Measurements from ENCODE around the gene RNF14.
A peak's percentile ranks its signal among the peaks of the same experiment; 100 is the strongest.

Gene RNF14

GRCh38 chr5:141992349-141992963 is 23.6 kb downstream of the RNF14 start:
- no peak overlapping the region for H3K4me3 ChIP-seq (ENCODE audit: control insufficient read depth, low read depth, low read length)
- TF ChIP-seq CTCF (conservative IDR thresholded peaks at IDR 0.05; ENCODE audit: control insufficient read depth, insufficient read depth, low read depth, low read length): peak; percentile 83
- DNase-seq (ENCODE audit: low read depth): peak; percentile 67

DNA sequence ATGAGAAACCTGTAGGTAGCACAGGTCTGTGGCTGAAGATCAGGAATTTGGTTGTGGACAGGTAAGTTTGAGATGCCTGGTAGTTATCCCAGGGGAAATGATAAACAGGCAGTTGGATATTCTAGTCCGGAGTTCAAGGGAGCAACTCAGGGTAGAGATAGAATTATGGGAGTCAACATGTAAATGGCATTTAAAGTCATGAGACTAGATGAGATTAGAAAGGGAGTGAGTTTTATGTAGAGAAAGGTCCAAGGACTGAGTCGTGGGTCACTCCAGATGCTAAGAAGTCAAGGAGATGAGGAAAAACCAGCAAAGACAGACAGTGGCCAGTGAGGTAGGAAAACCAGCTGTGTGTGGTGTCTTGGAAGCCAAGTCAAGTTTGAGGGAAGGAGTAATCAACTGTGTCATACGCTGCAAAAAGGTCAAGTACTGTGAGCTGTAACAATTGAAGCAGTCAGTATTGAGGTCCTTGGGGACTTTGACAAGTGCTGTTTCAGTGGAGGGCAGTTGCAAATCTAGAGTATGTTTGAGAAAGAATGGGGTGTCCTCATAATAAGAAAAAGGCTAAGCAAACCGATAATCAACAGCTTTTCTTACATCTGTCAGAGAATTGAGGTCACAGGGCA is 25.7 kb downstream of the RNF14 start:
- H3K4me3 ChIP-seq (ENCODE audit: control insufficient read depth, low read depth, low read length): no peak overlapping the region
- TF ChIP-seq CTCF (conservative IDR thresholded peaks at IDR 0.05; ENCODE audit: control insufficient read depth, insufficient read depth, low read depth, low read length): no peak
- DNase-seq (ENCODE audit: low read depth): no peak

GRCh38 chr5:141995656-141996055 is 26.8 kb downstream of the RNF14 start:
- no peak for TF ChIP-seq CTCF (conservative IDR thresholded peaks at IDR 0.05; ENCODE audit: control insufficient read depth, insufficient read depth, low read depth, low read length)
- H3K4me3 ChIP-seq (ENCODE audit: control insufficient read depth, low read depth, low read length): no peak overlapping the region
- no peak for DNase-seq (ENCODE audit: low read depth)

GRCh38 chr5:141997358-141997960 is 28.6 kb downstream of the RNF14 start:
- TF ChIP-seq CTCF (conservative IDR thresholded peaks at IDR 0.05; ENCODE audit: control insufficient read depth, insufficient read depth, low read depth, low read length): no peak
- DNase-seq (ENCODE audit: low read depth): no peak
- no peak overlapping the region for H3K4me3 ChIP-seq (ENCODE audit: control insufficient read depth, low read depth, low read length)

DNA sequence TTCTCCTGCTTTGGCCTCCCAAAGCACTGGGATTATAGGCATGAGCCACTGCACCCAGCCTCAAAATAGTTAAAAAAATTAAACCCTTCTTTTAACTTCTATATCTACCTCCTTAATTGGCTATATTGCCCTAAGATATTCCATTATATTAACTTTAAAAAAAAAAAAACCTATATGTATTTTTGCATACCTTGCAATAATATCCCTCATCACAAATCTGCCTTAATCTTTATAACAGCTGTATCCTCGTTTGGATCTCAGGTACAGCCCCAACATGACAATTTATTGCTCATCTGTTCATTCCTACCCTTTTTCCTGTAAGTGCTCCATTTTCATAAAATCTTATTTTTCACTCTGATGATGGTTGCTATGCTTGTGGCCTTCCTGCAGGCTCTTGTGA is 31.3 kb downstream of the RNF14 start:
- no peak for TF ChIP-seq CTCF (conservative IDR thresholded peaks at IDR 0.05; ENCODE audit: control insufficient read depth, insufficient read depth, low read depth, low read length)
- DNase-seq (ENCODE audit: low read depth): no peak
- H3K4me3 ChIP-seq (ENCODE audit: control insufficient read depth, low read depth, low read length): no peak overlapping the region

GRCh38 chr5:142000704-142001484 is 32.0 kb downstream of the RNF14 start:
- no peak overlapping the region for H3K4me3 ChIP-seq (ENCODE audit: control insufficient read depth, low read depth, low read length)
- peak; percentile 54 for TF ChIP-seq CTCF (conservative IDR thresholded peaks at IDR 0.05; ENCODE audit: control insufficient read depth, insufficient read depth, low read depth, low read length)
- peak; percentile 41 for DNase-seq (ENCODE audit: low read depth)
